ENCODE data around the gene CLEC4G. TPM values are rescaled to one million over a fixed set of nuclear protein-coding genes. Genes with fewer than 3 reads are reported as not detected.
"Not testable (repeated sequence)": the region's sequence is repeated elsewhere in the genome, so short reads cannot be mapped to it uniquely, and the experiment has no call there.

Gene CLEC4G, protein sequence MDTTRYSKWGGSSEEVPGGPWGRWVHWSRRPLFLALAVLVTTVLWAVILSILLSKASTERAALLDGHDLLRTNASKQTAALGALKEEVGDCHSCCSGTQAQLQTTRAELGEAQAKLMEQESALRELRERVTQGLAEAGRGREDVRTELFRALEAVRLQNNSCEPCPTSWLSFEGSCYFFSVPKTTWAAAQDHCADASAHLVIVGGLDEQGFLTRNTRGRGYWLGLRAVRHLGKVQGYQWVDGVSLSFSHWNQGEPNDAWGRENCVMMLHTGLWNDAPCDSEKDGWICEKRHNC
- not detected in 2 replicates for total RNA-seq (2014; rRNA removed; shearing (Covaris generic))

- DNase-seq (ENCODE audit: low spot score): no peak
Observed at GRCh38 chr19:7732045-7732444, at the start of gene CLEC4G. TSS of gene CLEC4G (minus strand) at chr19:7732110. CDS start at chr19:7732102, 8 bp downstream.

GRCh38 chr19:7781157-7781556, 49.2 kb upstream of the CLEC4G start:
- DNase-seq (ENCODE audit: low spot score): no peak

DNA sequence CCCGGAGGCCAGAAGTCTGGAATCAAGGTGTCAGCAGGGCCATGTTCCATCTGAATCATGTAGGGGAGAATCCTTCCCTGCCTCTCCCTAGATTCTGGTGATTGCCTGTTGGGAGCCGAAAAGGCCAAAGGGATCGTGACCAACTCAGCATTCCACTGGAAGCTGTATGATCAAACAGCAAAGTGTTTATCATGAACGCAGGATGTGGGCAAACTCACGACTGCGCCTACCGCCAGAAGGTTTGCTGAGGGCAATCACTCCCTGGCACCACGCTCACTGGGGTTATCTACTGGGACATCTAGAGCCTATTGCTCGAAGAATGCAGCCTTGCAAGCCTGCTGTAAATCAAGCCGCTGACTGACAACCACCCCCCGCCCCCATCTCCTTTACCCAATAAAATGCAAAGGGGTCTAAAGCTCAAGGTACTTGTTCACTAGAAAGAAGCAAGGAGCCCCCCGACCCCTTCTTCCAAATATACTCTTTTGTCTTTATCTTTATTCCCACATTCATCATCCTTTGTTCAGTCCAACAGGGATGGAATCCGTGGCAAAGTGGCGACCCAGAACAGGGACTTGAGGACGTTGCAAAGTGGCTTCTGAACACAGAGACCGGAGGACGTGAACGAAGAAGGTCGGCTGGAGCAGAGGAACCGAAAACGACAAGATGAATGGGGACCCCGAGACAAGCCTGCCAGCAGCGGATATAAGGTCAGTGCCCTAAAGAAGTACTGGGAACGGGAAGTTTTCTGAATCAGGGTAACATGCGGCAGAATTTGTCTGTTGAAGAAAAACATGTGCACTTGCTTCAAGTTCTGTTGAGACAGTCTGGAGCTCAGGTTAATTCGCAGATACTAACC, 47.9 kb upstream of the CLEC4G start:
- peak; percentile 72 for DNase-seq (ENCODE audit: low spot score)

DNA sequence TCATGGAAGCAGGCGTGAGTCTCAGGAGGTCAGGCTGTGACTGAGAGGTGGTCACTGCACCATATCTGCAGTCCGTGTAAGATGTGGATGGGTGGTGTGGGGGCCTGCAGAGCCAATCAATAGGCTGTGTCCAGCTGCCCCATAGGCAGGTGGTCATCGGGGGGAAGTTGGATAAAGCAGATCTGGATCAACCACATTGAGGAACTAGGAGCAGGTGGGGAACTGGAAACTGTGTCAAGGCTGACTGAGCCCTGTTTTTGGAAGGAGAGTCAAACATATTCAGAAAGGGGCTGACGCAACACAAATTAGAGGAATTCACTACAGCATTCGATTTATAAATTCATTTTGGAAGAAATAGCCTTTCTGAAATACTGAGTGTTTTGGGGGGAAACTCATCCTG, 46.2 kb upstream of the CLEC4G start:
- no peak for DNase-seq (ENCODE audit: low spot score)

DNA sequence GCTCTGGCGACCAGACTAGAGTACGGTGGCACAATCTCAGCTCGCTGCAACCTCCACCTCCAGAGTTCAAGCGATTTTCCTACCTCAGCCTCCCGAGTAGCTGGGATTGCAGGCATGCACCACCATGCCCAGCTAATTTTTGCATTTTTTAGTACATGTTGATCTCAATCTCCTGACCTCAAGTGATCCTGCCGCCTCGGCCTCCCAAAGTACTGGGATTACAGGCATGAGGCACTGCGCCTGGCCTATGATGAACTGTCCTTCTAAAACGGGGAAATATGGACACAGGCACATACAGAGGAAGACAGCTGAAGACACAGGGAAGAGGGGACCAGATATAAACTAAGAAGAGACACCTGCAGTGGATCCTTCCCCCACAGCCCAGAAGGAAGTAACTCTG, 43.9 kb upstream of the CLEC4G start:
- DNase-seq (ENCODE audit: low spot score): no peak

GRCh38 chr19:7773841-7774240, 41.9 kb upstream of the CLEC4G start:
- no peak for DNase-seq (ENCODE audit: low spot score)

GRCh38 chr19:7772752-7773291, 40.9 kb upstream of the CLEC4G start:
- DNase-seq (ENCODE audit: low spot score): no peak

- no peak for DNase-seq (ENCODE audit: low spot score)
Observed at GRCh38 chr19:7771072-7771471, 39.2 kb upstream of the CLEC4G start.

GRCh38 chr19:7769171-7769570, 37.3 kb upstream of the CLEC4G start:
- DNase-seq (ENCODE audit: low spot score): no peak

- DNase-seq (ENCODE audit: low spot score): no peak
Observed at GRCh38 chr19:7767487-7767886, 35.6 kb upstream of the CLEC4G start.

DNA sequence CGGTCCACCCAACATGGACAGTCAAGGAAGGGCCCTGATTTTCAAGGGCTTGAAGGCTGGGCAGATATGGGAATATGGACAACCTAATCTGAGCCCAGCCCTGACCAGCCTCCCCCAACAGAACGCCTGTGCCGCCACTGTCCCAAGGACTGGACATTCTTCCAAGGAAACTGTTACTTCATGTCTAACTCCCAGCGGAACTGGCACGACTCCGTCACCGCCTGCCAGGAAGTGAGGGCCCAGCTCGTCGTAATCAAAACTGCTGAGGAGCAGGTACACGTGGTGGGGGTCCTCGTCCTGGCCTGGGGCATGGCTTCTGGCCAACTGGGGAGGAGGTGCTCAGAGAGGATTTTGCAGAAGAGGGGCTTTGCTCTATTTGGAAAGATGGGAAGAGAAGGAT, 34.6 kb upstream of the CLEC4G start:
- no peak for DNase-seq (ENCODE audit: low spot score)

DNA sequence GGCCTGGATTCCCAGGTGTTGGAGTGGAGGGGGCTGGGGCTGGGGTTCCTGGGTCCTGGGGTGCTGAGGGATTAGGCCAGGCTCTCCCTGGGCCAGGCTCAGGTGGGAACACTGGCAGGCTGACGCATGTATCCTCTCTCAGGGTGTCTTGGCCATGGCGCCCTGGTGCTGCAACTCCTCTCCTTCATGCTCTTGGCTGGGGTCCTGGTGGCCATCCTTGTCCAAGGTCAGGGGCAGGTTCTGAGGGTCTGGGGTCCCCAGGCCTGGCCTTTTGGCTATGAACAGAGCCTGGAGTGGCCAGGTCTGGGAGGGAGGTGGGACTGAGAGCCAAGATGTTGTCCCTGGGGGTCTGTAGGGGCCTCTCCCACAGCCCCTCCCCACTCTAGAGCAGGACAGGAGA, 33.1 kb upstream of the CLEC4G start:
- DNase-seq (ENCODE audit: low spot score): not testable (repeated sequence)

GRCh38 chr19:7764157-7764556, 32.2 kb upstream of the CLEC4G start:
- DNase-seq (ENCODE audit: low spot score): not testable (repeated sequence)

- DNase-seq (ENCODE audit: low spot score): no peak
Observed at GRCh38 chr19:7763696-7764095, 31.8 kb upstream of the CLEC4G start.

DNA sequence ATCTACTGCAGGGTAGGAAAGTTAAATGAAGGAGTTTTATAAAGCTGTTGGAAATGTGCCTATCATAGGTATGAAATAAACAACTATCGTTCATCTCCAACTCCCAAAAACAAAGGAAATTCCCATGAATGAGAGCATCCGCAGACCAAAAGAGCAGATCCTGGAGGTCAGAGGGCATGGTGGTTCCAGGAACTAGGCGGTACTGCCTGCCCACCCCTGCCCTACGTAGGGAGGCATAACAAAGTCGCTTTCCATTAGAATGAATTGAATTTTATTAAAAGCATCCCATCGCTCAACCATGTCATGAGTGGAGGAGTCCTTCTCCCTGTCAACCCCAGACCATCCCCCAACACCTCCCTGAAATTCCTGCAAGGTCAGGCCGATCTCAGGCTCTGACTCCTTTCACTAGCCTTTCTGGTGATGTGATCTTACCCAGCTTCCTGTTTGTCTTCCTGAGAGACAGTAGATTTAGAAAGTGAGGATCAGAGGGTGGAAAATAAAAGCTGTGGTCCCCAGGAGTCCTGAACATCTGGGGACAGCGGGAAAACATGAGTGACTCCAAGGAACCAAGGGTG, 30.9 kb upstream of the CLEC4G start, which contains the start of gene CLEC4M:
TSS of gene CLEC4M (plus strand) at position 525 of the 575 bp plus-strand sequence. CDS start at position 549, 24 bp downstream.
- no peak for DNase-seq (ENCODE audit: low spot score)

DNA sequence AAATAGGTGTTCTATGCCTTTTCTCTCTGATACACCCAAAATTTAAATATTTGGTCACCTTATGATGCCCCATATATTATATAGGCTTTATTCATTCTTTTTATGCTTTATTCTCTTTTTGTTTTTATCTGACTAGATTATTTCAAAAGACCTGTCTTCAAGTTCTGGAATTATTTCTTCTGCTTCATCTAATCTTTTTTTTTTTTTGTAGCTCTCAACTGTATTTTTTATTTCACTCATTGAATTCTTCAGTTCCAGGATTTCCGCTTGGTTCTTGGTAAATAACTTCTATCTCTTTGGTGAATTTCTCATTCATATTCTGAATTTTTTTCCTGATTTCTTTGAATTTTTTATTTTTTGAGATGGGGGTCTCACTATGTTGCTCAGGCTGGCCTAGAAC, 27.2 kb upstream of the CLEC4G start:
- no peak for DNase-seq (ENCODE audit: low spot score)

GRCh38 chr19:7757358-7757757, 25.4 kb upstream of the CLEC4G start:
- DNase-seq (ENCODE audit: low spot score): no peak

DNA sequence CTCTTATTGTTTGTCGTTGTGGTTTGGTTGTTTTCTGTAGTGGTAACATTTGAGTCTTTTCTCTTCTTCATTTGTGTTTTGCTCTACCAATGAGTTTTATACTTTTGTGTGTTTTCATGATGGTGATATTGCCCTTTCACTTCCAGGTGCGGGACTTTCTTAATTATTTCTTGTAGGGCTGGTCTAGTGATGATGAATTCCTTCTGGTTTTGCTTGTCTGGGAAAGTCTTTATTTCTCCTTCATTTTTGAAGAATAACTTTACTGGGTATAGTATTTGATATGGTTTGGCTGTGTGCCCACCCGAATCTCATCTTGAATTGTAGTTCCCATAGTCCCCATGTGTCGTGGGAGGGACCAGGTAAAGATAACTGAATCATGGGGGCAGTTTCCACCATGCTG, 24.3 kb upstream of the CLEC4G start:
- no peak for DNase-seq (ENCODE audit: low spot score)

DNA sequence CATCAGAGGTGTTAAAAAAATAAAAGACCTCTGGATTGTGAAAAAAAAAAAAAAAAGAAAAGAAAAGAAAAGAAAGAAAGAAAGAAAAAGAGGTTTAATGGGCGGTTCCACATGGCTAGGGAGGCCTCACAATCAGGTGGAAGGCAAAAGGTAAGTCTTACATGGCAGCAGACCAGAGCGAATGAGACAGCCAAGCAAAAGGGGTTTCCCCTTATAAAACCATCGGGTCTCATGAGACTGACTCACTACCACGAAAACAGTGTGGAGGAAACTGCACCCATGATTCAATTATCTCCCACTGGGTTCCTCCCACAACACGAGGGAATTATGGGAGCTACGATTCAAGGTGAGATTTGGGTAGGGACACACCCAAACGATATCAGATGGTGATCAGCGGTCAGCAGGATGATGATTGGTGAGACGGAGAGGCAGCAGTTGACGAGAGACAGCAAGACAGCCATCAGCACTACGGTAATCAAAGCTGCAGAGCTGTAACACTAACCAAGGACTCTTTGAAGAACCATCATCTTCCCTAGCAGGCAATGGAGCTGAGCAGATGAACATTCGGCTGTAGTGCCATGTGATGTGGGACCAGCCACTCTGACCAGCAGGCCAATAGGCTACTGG, 19.4 kb upstream of the CLEC4G start:
- no peak for DNase-seq (ENCODE audit: low spot score)

GRCh38 chr19:7748756-7749155, 16.8 kb upstream of the CLEC4G start:
- DNase-seq (ENCODE audit: low spot score): no peak

- DNase-seq (ENCODE audit: low spot score): no peak
Observed at GRCh38 chr19:7748171-7748570, 16.3 kb upstream of the CLEC4G start.
